ENCODE results near the gene GLI2.

- TF ChIP-seq, protein P1, sequence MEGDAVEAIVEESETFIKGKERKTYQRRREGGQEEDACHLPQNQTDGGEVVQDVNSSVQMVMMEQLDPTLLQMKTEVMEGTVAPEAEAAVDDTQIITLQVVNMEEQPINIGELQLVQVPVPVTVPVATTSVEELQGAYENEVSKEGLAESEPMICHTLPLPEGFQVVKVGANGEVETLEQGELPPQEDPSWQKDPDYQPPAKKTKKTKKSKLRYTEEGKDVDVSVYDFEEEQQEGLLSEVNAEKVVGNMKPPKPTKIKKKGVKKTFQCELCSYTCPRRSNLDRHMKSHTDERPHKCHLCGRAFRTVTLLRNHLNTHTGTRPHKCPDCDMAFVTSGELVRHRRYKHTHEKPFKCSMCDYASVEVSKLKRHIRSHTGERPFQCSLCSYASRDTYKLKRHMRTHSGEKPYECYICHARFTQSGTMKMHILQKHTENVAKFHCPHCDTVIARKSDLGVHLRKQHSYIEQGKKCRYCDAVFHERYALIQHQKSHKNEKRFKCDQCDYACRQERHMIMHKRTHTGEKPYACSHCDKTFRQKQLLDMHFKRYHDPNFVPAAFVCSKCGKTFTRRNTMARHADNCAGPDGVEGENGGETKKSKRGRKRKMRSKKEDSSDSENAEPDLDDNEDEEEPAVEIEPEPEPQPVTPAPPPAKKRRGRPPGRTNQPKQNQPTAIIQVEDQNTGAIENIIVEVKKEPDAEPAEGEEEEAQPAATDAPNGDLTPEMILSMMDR (conservative IDR thresholded peaks at IDR 0.05; ENCODE audit: low read length) = no peak
- no peak for TF ChIP-seq EZH2phosphoT487 (IDR thresholded peaks at IDR 0.05; ENCODE audit: borderline replicate concordance)
Observed at GRCh38 chr2:120783969-120784372, 48.3 kb downstream of the GLI2 start.

Data from Loucy (cell line).